Dermis microvascular lymphatic vessel endothelial cell (primary cell): ENCODE measurements around the gene PARD3. TPM values are rescaled to one million over a fixed set of nuclear protein-coding genes. Genes with fewer than 3 reads are reported as not detected.
"Not testable (repeated sequence)": the region's sequence is repeated elsewhere in the genome, so short reads cannot be mapped to it uniquely, and the experiment has no call there.

Experiments
- DNase-seq, 2 donors: peaks; one replicate each; pipeline versions ENCODE4 v3.0.0 to v3.0.0-alpha.2; 2010; ENCODE audit warnings: low read depth in 2 of 2
- total RNA-seq: library from RNA; depleted of rRNA; stranded (reverse); fragments of >200 nt; gene quantifications from 2 replicates; pipeline ENCODE4 v1.2.1, GENCODE V29; 2014

The PARD3 gene
- total RNA-seq, 1 donor from 2014 or later = 22.6 TPM

GRCh38 chr10:34744590-34744989 is 70.5 kb downstream of the PARD3 start:
- no peak for DNase-seq

GRCh38 chr10:34743814-34744213 is 71.3 kb downstream of the PARD3 start:
- DNase-seq = no peak

- no peak for DNase-seq
Observed at GRCh38 chr10:34742456-34742855, 72.6 kb downstream of the PARD3 start.

- DNase-seq = not testable (repeated sequence)
Observed at GRCh38 chr10:34741087-34741486, 74.0 kb downstream of the PARD3 start.

- no peak for DNase-seq
Observed at GRCh38 chr10:34740321-34740720, 74.8 kb downstream of the PARD3 start.

DNA sequence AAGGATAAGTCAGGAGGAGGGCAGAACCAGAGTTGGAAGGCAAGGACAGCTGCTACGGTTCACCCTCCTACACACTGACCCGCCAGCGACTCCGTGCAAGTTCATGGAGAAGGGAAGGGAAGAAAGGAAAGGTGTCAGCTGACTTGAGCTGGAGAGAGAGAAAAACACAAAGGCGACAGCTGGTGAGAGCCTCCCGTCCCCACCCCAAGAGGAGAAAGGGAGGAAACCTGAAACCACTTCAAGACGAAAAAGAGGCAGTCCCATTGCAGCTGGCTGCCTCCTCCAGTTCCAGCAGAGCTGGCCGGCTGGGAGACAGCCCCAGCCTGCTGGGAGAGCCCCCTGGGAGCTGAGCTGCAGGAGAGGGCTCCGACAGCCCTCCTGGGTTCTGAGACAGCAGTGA is 75.2 kb downstream of the PARD3 start:
- peak in 1 of 2 donors; percentile 29 for DNase-seq

DNA sequence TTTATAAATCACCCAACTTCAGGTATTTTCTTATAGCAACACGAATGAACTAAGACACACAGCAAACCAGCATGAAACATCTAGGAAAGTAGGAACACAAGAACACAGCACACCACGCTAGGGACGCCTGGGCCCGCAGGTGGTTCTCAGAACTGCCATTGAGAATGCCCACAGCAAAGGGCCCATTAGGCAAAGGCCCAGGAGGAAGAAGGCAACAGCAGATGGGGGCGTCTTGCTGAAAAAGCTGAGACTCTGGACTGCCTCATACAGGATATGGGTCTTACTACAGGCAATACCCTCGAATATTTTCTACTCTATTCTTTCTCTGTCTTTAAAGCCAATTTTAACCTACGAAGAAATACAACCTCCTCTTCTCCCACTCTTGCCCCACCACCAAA is 77.3 kb downstream of the PARD3 start:
- DNase-seq = no peak

- no peak for DNase-seq
Observed at GRCh38 chr10:34736976-34737771, 77.9 kb downstream of the PARD3 start.

DNA sequence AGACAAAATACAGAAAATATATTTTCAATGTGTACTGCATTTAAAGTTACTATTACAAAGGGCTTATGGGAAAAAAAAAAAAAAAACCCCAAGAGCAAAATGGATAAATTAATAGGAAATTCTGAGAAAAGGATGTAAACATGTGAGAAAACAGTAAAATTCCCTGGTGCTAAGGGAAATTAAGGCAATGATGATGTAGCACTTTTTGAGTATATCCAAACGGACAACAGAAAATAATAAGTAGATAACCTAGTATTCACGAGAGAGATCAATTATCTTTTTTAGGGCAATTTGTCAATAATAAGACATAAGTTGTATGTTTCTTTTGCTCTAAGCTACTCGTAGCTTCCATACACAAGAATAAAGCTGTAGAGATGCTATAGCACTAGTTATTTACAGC is 80.2 kb downstream of the PARD3 start:
- DNase-seq = no peak

- peak in 1 of 2 donors; percentile 69 for DNase-seq
Observed at GRCh38 chr10:34732926-34733325, 82.2 kb downstream of the PARD3 start.

- peak in 1 of 2 donors; percentile 83 for DNase-seq
Observed at GRCh38 chr10:34731885-34732701, 83.0 kb downstream of the PARD3 start.

GRCh38 chr10:34731213-34731612 is 83.9 kb downstream of the PARD3 start:
- no peak for DNase-seq

DNA sequence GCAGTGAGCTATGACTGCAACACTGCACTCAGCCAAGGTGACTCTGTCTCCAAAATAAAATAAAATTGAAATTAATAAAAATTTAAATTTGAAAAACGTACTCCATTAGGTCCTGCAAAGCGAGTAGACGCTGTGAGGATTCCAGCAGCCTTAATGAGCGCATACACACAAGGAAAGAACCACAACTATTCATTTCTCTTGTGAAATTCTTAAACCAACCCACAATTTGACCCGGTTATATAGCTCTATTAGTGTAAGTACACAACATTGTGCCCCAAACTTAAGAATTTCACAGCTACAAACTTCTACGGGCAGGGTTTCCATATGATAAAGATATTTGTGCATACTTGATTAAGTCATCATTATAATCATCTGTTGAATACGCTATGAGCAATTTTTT is 84.4 kb downstream of the PARD3 start:
- DNase-seq = no peak

GRCh38 chr10:34729619-34730018 is 85.5 kb downstream of the PARD3 start:
- no peak for DNase-seq

DNA sequence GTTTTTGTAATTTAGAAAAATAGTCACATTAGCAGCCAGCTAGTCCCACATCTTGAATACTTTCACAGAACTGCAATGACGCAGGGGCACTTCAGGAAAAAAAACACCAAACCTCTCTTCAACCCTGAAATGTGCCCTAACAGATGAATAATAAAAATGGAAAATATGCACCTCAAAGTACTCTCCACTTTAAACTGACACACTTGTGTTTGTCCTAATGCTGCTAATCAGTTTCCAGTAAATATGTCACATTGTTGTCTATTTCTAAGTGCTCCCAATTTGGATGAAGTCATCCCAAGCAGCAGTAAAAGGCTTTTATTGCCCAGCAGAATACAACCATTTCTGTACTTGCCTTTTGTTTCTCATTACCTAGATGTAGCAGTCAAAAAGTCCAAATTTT is 86.7 kb downstream of the PARD3 start:
- no peak for DNase-seq

DNA sequence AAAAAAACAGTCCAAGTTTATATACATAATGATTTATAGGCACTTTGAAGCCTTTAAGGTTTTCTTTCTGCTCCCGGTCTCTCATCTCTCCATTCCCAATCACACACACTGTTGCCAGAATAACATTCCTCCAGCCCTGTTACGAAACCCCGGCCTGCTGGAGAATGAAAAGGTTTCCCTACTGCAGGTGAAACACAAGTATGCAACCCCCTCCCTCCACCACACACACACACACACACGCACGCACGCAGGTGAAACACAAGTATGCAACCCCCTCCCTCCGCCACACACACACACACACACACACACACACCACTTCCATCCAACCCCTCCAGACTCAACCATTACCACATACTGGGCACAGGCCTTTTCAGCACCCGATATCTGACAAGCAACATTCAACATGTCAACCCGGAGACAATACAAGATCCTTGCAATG is 87.5 kb downstream of the PARD3 start:
- no peak for DNase-seq

DNA sequence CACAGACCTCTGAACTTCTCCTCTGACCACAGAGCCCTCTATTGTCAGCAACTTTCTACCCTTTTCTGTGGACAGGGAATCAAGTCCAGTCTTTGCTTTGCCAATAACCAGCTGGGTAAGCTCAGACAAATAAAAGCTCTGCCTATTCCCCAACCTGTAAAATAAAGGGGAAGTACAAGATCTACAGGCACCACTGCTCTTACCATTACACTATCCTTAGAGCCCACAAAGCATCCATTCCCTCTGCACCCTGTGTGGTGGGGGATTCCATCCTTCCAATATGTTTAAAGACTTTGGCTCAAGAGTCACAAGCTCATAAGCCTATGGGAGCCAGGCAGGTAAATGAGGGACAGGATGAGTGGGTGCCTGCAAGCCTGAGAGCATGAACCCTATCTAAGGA is 88.2 kb downstream of the PARD3 start:
- DNase-seq = no peak

GRCh38 chr10:34723750-34724149 is 91.3 kb downstream of the PARD3 start:
- DNase-seq = peak; percentile 75

DNA sequence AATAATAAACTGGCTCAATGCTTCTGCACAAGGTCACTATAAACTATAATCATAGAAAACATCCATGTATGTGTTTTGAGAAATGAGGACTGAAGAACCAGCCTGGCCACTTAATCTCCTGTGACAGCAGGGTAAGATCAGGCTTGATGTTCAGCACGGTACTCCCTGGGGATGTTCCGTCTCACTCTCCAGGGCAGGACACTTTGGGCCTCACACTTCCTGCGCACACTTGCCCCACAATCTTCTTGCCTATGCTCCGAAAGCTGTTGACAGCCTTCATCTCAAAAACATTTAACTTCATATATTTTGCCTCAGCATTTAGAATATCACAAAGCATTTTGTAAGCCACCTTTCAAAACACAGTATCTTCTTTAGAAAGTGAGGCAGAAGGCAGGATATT is 92.7 kb downstream of the PARD3 start:
- no peak for DNase-seq

- no peak for DNase-seq
Observed at GRCh38 chr10:34721208-34721840, 93.8 kb downstream of the PARD3 start.

DNA sequence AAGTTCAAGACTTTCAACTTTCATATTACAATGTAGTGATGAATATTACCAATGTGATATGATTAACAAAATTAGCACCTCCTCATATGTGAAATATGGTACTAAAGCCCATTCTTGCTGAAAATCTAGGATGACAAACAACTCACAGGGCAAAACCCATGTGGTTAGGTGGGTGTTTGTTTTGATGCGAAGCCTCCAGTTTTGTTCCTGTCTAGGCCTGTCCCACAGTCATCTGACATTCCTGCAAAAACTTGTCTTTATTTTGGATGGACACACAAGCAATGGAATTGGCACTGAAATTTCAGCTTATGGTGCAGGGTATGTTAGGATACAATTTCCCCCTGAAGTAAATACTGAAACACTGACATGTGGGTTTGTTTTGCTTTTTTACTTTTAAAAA is 95.3 kb downstream of the PARD3 start:
- DNase-seq = no peak

GRCh38 chr10:34719328-34719727 is 95.8 kb downstream of the PARD3 start:
- no peak for DNase-seq
